Right renal cortex interstitium (tissue), 3 donors: ENCODE data around the gene ATP6V0A4. TPM values are rescaled to one million over a fixed set of nuclear protein-coding genes. Genes with fewer than 3 reads are reported as not detected.
"Not testable (repeated sequence)": the region's sequence is repeated elsewhere in the genome, so short reads cannot be mapped to it uniquely, and the experiment has no call there.

Source experiments
- DNase-seq, 3 donors: peaks; one replicate each; pipeline ENCODE4 v3.0.0-alpha.2; 2013; ENCODE audit warnings: low read depth in 3 of 3, low spot score in 2 of 3
- polyA plus RNA-seq, 3 donors: library from polyadenylated mRNA; unstranded; fragments of 120-200 nt; gene quantifications; one replicate each; pipeline ENCODE4 v1.2.1, GENCODE V29; 2013; ENCODE audit not compliant: insufficient read length in 3 of 3

ATP6V0A4 gene
- 10 to 100 TPM; 78.9 to 81.5 (median 81.4) TPM for polyA plus RNA-seq

DNA sequence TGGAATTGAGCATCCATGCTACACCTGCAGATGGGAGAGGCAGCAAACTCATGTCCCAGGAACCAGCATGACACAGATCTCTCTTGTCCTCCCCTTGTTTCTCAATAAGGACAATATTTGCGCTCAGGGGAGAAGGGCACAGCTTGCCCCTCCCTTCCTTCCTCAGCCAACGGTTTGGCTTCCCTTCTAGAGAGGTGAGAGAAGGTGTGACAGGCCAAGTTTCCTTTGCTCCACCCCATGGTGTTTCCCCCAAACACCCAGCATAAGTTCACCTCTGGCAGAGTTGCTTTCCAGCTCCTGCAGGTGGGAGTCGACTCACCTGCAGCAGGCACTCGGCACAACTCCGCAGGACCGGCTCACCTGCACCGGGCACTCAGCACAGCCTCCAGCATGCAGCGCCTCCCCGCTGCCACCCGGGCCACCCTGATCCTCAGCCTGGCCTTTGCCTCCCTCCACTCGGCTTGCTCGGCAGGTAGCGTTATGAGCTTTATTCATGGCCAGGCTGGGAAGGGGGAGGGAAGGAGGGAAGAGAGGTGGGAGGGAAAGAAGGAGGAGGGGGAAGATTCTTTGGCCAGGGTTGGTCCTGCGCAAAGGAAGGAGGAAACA lies at the start of gene ATP6V0A4, which contains the start of gene TMEM213:
TSS of gene ATP6V0A4 (minus strand) at position 482 of the 606 bp plus-strand sequence. CDS start 26,949 bp downstream, outside the sequence.
TSS of gene TMEM213 (plus strand) at position 280 of the 606 bp plus-strand sequence. CDS start at position 391, 111 bp downstream.
- peak in 1 of 3 donors; percentile 13 for DNase-seq

DNA sequence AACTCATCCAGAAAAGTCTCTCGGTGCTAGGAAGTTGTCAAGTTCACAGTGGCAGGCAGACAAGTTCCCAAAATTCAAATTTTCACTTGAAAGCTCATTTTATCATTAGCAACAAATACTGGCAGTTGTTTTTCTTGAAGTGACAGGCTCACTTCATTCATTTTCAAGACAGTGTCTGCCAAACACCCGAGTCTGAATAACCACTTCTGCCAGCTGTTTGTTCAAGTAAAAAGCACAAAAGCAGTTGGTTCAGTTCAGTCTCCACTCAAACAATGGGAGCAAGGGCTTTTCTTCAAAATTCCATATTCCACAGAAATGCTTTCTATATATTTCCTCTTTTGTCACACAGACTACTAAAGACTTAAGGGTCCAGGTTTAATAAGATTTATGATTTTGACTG lies 47.7 kb upstream of the ATP6V0A4 start:
- no peak for DNase-seq

DNA sequence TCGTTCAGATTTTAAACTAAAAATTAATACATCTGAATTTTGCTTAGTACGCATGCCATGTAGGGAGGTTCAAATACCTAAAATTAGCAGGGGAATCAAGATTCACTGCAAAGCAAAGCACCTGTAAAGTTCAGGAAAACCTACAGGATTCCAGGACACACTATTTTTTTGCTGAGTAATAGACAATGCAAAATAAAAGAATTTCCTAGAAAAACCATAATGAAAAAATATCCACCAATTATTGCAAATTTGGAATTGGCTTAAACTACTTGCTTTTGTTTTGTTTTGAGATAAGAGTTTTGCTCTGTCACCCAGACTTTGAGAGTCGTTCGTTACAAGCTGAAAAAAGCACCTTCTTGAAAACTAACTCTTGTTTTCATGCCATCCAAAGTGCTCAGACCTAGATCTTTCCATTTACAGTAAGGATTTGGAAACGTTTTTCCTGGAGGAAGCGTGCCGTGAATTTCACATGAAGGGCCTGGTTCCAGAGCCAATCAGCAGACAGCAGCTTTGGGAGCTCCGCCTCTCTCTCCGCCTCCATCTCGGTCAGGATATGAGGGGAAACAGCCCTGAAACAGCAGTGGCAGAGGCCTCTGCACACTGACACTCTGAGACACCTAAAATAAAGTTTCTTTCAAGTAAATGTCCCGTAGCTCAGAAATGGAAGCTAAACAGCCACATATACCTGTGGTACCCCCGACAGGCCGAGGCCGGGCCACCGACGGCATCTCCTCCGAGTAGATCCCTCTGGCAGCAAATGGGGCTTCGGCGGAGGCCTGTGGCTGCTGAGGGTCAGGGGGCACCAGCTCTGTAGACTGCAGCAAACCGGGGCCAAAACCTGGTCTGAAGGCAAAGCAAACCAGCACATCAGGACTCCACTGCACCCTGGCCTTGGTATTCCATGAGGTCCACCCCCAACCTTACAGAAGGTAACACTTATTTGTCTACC lies 45.9 kb upstream of the ATP6V0A4 start:
- no peak for DNase-seq

DNA sequence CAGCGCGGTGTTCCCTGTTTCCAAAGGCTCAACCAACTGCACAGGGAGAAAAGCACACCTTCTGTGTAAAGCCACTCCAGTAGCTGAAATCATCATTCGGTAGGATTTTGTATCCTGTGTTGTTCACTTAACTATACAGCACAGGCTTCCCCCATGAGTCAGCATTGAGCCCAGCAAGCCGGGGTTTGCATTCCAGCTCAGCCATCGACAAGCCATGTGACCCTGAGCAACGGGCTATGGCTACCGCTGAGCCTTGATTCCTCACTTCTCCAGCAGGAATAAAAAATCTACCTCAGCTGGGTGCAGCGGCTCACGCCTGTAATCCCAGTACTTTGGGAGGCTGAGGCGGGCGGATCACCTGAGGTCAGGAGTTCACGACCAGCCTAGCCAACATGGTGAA lies 44.1 kb upstream of the ATP6V0A4 start:
- DNase-seq = no peak

DNA sequence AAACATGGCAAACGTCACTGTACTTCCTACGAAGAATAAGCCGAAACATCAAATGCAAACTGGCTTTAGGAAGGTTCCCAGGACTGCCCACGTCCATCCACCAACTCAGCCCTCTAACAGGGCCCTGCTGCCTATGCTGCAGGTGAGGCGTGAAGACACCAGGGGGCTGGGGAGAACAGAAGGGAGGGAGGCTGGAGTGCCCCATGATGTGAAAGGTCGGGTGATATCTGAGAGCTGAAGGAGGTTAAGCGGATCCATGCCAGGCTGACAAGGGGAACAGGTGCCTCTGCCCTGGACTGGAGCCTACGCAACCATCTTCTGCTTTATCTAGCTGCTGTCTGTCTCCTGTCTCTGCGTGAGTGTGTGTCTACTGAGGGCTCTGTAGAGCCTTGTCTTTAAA lies 40.2 kb upstream of the ATP6V0A4 start:
- DNase-seq = no peak

DNA sequence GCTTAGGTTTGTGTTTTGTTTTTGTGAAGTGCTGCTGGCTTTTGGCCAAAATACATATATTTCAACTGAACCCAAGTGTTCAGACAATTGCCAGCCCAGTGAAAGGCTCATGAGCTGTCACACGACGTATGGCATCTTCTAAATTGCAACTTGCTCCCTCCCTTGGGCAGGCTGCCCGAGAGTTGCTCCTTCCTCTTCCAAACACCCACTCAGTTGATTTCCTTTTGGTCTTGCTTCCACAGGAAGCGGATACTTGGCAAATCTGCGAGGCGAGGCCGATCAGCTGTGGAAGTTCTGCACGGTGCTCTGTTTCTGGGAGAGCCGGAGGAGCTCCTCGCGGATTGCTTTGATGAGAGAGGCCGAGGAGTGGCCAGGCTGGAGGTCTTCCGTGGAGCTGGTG lies 39.6 kb upstream of the ATP6V0A4 start:
- DNase-seq = peak in 1 of 3 donors; percentile 8

DNA sequence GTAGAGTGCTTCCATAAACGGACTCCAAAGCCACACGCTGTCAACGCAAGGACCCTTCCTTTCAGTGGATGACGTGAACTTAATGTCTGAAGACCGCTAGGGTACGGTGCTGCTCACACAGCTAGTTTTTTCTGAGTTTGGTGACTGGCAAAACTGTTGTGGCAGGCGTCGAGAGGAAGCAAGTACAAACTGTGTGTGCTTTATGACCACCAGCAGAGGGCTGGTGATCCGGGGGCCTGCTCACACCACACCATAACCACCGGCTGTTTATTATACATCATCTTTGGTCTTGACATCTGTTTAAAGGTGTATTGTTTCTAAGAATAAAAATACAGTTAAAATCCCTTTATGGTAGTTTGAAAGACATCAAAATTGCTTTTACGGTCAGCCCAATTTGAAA lies 37.1 kb upstream of the ATP6V0A4 start:
- DNase-seq = no peak

DNA sequence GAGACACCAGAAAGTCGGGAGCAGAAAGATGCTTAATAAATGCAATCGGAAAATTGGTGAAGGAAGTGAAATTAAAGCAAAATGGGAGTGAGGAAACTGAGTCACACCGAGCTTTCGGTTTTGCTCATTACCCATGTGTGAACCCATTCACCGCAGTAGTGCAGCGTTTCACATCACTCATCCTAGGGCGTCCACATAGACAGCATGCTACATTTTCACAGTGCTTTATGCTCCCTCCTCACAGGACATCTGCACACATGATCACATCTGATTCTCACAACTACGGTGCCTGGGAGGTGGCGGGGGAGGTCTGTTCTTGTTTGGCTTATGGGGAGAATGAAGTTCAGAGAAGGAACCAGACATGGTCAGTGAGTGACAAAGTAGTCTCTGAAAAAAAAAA lies 36.6 kb upstream of the ATP6V0A4 start:
- no peak for DNase-seq

DNA sequence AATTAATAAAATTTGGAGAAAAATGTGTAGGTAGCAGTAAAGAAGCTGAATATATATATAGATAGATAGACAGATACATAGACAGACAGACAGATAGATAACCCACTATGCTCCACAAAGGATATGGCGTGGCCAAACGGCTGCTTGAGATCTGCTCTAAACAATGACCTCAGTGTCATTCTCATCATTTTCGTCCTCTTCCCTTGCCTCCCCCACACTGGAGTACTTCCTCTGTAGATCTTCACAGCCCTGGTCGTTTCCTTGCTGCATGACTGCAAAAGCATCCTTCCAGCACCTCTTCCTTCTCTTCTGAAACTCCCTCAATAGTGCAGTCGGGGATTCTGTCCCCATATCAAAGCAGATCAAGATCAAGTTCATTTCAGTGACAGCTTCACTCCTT lies 35.6 kb upstream of the ATP6V0A4 start:
- DNase-seq = no peak

DNA sequence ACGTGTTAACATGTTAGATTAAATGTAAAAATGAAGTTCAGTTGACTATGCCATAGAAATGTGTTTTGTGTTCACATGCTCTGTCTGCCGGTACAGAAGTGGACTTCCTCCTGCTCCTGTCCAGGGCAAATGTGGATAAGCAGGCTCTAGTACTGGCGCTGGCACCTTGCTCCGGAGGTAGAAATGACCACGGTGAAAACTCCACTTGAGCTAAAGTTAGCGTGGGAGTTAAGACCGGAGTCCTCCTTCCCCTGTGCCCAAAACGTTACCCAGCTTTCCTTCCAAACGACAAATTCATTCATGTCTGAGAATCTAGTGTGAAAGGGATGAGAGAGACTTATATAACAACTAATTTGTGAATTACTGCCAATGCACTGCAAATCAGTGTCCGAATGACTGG lies 35.0 kb upstream of the ATP6V0A4 start:
- no peak for DNase-seq

DNA sequence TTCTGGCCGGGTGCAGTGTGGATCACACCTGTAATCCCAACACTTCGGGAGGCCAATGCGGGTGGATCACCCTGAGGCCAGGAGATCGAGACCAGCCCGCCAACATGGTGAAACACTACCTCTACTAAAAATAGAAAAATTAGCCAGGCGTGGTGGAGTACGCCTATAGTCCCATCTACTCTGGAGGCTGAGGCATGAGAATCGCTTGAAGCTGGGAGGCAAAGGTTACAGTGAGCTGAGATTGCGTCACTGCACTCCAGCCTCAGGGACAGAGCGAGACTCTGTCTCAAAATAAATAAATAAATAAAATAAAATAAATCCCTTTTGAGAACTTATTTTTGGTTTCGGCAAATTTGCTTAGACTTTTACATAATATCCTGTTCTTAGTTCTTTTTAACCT lies 31.3 kb upstream of the ATP6V0A4 start:
- no peak for DNase-seq

DNA sequence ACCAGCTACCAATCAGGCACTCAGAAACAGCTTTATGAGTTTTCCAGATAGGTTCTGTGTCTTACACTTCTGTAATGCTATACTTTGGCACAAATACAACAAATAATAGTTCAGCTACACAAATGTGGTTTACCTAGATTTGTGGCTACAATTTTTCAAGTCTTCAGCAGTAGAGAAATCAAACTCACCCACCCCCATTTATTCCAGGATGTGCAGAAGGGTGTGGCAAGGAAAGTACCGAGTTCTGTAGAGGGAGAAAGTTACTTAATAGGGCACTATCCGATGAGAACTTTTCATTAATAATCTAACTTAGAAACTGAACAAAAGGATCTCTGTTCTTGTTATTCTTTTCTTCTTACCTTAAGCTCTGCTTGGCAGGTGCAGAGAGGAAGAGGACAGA lies 30.3 kb upstream of the ATP6V0A4 start:
- DNase-seq = no peak

DNA sequence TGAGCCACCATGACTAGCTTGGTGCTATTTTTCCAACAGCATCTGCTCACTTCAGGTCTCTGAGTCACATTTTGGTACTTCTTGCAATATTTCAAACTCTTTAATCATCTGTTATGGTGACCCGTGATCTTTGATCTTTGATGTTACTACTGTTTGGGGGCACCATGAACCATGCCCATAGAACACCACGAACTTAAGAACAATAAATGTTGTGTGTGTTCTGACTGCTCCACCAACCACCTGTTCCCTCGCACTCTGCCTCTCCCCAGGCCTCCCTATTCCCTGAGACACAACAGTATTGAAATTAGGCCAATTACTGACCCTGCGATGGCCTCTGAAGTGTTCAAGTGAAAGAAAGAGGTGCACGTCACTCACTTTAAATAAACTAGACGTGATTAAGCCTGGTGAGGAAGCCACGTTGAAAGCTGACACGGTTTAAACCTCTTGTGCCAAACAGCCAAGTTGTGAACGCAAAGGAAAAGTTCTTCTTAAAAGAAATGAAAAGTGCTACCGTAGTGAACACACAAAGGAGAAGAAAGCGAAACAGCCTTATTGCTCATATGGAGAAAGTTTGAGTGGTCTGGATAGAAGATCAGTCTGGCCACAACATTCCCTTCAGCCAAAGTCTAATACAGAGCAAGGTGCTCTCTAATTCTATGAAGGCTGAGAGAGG lies 27.2 kb upstream of the ATP6V0A4 start:
- DNase-seq = no peak

DNA sequence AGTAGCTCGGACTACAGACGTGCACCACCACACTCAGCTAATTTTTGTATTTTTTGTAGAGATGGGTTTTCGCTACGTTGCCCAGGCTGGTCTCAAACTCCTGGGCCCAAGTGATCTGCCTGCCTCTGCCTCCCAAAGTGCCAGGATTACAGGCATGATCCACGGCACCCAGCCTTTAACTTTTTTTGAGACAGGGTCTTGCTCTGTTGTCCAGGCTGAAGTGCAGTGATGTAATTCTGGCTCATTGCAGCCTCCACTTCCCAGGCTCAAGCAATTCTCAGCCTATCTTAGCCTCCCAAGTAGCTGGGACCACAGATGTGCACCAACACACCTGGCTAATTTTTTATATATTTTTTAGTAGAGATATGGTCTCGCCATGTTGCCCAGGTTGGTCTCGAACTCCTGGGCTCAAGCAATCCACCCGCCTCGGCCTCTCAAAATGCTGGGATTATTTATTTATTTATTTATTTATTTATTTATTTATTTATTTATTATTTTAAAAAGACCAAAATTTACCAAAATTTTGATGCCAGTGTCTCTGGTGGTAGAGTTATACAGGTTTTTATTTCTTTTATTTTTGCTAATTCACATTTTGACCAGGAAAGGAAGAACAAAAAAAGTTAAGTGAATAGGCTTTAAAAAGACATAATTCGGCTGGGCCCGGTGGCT lies 25.0 kb upstream of the ATP6V0A4 start:
- no peak for DNase-seq

DNA sequence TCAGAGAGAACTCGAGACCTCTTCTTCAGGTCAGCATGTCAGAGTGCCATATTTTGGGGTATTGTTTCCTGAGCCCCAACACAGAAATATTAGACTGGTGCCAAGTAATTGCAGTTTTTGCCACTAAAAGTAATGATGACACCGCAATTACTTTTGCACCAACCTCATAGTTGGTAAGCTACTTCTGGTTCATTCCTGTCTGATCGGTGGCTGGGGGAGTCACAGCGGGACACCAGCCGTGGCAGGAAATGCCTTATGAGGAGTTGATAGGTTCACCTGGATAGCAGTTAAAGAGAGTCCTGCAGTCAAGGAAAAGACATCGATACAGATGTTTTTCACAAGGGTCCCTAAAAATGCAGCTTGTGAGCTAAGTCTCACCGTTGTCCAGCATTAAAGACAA lies 23.9 kb upstream of the ATP6V0A4 start:
- DNase-seq = no peak

DNA sequence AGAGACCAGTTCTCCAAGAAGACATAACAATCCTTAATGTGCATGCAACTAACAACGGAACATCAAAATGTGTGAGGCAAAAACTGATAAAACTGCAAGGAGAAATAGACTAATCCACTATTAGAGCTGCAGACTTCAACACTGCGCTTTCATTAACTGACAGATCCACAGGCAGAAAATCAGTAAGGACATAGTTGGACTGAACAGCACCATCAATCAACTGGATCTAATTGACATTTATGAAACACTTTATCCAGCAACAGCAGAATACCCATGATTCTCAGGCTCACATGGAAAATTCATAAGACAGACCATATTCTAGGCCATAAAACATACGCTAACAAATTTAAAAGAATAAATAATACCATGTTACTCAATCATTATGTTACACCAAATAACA lies 21.6 kb upstream of the ATP6V0A4 start:
- DNase-seq = no peak

DNA sequence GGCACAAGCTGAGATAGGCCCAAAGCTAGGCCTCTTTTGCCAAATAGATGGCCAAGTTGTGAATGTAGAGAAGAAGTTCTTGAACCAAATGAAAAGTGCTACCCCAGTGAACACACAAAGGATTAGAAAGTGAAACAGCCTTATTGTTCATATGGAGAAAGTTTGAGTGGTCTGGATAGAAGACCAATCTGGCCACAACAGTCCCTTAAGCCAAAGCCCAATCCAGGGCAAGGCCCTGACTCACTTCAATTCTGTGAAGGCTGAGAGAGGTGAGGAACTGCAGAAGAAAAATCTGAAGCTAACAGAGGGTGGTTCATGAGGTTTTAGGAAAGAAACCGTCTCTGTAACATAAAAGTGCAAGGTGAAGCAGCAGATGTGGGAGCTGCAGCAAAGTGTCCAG lies 18.7 kb upstream of the ATP6V0A4 start:
- no peak for DNase-seq

DNA sequence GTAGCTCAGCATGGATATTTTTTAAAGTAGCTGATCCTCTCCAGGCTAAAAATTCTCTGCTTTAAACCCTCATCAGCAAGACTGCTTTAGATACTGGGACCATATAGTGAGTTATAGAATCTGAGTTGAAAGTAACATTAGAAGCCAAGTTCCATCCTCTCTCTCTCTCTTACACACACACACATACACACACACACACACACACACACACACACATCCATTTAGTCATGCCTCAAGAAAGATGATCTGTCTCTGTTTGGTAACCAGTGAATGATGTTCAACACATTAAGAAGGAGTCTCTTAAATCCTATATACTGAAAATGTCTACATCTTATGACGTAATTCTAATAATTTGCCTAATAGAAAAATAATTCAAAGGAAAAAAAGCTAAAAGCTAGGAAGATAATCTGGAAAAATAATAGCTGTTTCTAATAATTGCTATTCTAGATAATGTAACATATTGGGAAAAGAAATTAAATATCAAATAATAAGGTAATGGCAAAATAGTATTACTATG lies 16.9 kb upstream of the ATP6V0A4 start:
- no peak for DNase-seq

DNA sequence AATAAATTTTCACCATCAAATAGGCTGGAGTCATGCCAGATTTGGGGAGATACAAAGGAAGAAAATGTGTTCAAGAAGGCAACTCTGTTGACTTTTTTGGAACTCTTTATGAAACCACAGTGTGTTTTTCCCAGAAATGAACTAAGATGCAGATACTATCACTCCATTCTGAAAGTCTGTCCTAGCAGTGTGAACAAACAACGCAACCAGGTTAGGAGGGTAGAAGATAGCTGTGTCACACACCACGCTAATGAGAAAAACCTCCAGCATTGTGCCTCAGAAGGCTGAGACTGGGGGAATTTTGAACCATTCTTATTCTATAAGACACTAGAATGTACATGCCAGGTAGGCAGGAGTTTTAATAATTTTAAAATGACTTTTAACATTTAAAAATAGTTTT lies 15.9 kb upstream of the ATP6V0A4 start:
- no peak for DNase-seq

DNA sequence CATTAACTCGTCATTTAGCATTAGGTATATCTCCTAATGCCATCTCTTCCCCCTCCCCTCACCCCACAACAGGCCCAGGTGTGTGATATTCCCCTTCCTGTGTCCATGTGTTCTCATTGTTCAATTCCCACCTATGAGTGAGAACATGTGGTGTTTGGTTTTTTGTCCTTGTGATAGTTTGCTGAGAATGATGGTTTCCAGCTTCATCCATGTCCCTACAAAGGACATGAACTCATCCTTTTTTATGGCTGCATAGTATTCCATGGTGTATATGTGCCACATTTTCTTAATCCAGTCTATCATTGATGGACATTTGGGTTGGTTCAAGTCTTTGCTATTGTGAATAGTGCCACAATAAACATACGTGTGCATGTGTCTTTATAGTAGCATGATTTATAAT lies 13.3 kb upstream of the ATP6V0A4 start:
- not testable (repeated sequence) for DNase-seq

DNA sequence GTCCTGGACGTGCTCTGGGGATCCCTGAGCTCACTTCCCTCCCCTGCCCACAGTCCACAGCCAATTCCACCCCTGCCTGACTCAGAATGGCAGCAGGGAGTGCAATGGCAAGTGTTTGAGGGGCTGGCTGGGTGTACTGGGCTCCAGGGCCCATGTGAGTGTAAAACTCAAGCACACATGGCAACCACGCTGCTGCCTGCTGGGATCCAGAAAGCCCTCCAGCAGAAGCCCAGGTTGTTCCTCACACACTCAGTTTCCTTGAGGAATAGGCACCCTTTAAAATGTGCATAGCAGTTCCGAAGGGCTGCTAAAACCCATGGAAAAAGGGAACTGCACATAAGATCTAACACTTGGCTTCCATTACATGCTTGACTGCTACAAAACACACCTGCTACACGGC lies 11.3 kb upstream of the ATP6V0A4 start:
- no peak for DNase-seq
